ENCODE data around the gene SLX4IP. TPM values are rescaled to one million over a fixed set of nuclear protein-coding genes. Genes with fewer than 3 reads are reported as not detected.

Gene SLX4IP
- total RNA-seq, 4 donors from 2014 or later = 6.3 to 8.3 (median 7.4) TPM

- H3K4me3 ChIP-seq (replicated peaks in 1 of 3) = no peak overlapping the region
- DNase-seq = no peak
- TF ChIP-seq POLR2A (IDR thresholded peaks at IDR 0.05) (no peak), CTCF (IDR thresholded peaks at IDR 0.05) (no peak)
- WGBS, 2 donors = 87 to 88% methylated on average over 7 of the region's 7 CpGs
- peaks cover 21 to 37% of the 10 kb centered on the region in 2 donors for H3K4me1 ChIP-seq
- intact Hi-C loops (cut with DNase I) = no loop called here
- H3K27me3 ChIP-seq = no peaks in the 10 kb centered on the region
- H3K27ac ChIP-seq = peak overlapping the region in 2 of 3 donors; percentile 22 to 36
- H3K36me3 ChIP-seq = no peaks in the 10 kb centered on the region
- H3K9me3 ChIP-seq = no peaks in the 10 kb centered on the region
Measured at GRCh38 chr20:10594296-10594868, 159.3 kb downstream of the SLX4IP start.

GRCh38 chr20:10595266-10595665 is 160.2 kb downstream of the SLX4IP start:
- peak overlapping the region in 2 of 3 donors; percentile 15 to 22 for H3K27ac ChIP-seq
- H3K9me3 ChIP-seq = no peaks in the 10 kb centered on the region
- TF ChIP-seq CTCF (IDR thresholded peaks at IDR 0.05) (no peak), POLR2A (IDR thresholded peaks at IDR 0.05) (no peak)
- H3K4me3 ChIP-seq (replicated peaks in 1 of 3) = no peak overlapping the region
- H3K4me1 ChIP-seq = peaks cover 21 to 37% of the 10 kb centered on the region in 2 donors
- DNase-seq = peak in 1 of 2 donors; percentile 12
- intact Hi-C loops (cut with DNase I) = no loop called here
- H3K36me3 ChIP-seq = no peaks in the 10 kb centered on the region
- WGBS, 2 donors = 60 to 63% methylated on average over 2 of the region's 2 CpGs
- H3K27me3 ChIP-seq = no peaks in the 10 kb centered on the region

GRCh38 chr20:10595985-10596384 is 160.9 kb downstream of the SLX4IP start:
- WGBS, 2 donors = 82 to 90% methylated on average over 3 of the region's 3 CpGs
- H3K4me3 ChIP-seq (replicated peaks in 1 of 3) = no peak overlapping the region
- intact Hi-C loops (cut with DNase I) = no loop called here
- H3K27ac ChIP-seq = peak overlapping the region in 2 of 3 donors; percentile 15 to 34
- no peaks in the 10 kb centered on the region for H3K9me3 ChIP-seq
- H3K27me3 ChIP-seq = no peaks in the 10 kb centered on the region
- H3K4me1 ChIP-seq = peaks cover 20 to 34% of the 10 kb centered on the region in 2 donors
- no peak for DNase-seq
- H3K36me3 ChIP-seq = no peaks in the 10 kb centered on the region
- TF ChIP-seq POLR2A (IDR thresholded peaks at IDR 0.05) = no peak
- no peak for TF ChIP-seq CTCF (IDR thresholded peaks at IDR 0.05)

GRCh38 chr20:10596710-10597121 is 161.6 kb downstream of the SLX4IP start:
- H3K9me3 ChIP-seq = no peaks in the 10 kb centered on the region
- intact Hi-C loops (cut with DNase I) = no loop called here
- H3K36me3 ChIP-seq = no peaks in the 10 kb centered on the region
- no peak for DNase-seq
- 72 to 93% methylated on average over 4 of the region's 4 CpGs for WGBS, 2 donors
- no peaks in the 10 kb centered on the region for H3K27me3 ChIP-seq
- H3K4me3 ChIP-seq (replicated peaks in 1 of 3) = no peak overlapping the region
- peak overlapping the region in 1 of 3 donors; percentile 34 for H3K27ac ChIP-seq
- TF ChIP-seq CTCF (IDR thresholded peaks at IDR 0.05) = no peak
- TF ChIP-seq POLR2A (IDR thresholded peaks at IDR 0.05) = no peak
- peaks cover 13 to 26% of the 10 kb centered on the region in 2 donors for H3K4me1 ChIP-seq

- DNase-seq = no peak
- H3K9me3 ChIP-seq = no peaks in the 10 kb centered on the region
- H3K4me3 ChIP-seq (replicated peaks in 1 of 3) = no peak overlapping the region
- no peak overlapping the region for H3K27ac ChIP-seq
- WGBS, 2 donors = 46 to 93% methylated on average over 1 of the region's 1 CpG
- intact Hi-C loops (cut with DNase I) = no loop called here
- H3K27me3 ChIP-seq = no peaks in the 10 kb centered on the region
- TF ChIP-seq CTCF (IDR thresholded peaks at IDR 0.05) (no peak), POLR2A (IDR thresholded peaks at IDR 0.05) (no peak)
- no peaks in the 10 kb centered on the region for H3K36me3 ChIP-seq
- H3K4me1 ChIP-seq = peaks cover 8 to 19% of the 10 kb centered on the region in 2 donors
Measured at GRCh38 chr20:10597637-10598036, 162.5 kb downstream of the SLX4IP start.
